ENCODE measurements around the gene FLNA. TPM values are rescaled to one million over a fixed set of nuclear protein-coding genes. Genes with fewer than 3 reads are reported as not detected.
A peak's percentile ranks its signal among the peaks of the same experiment; 100 is the strongest.
"Not testable (repeated sequence)": the region's sequence is repeated elsewhere in the genome, so short reads cannot be mapped to it uniquely, and the experiment has no call there.

The FLNA gene
- total RNA-seq, 2 donors from 2014 or later = 574 to 727 TPM

- H3K9me3 Mint-ChIP-seq = no peaks in the 10 kb centered on the region
- no peak for ATAC-seq
- peak overlapping the region in 1 of 2 donors; percentile 37 for H3K27ac Mint-ChIP-seq
- no peak overlapping the region for H3K4me3 Mint-ChIP-seq
- no peaks in the 10 kb centered on the region for H3K36me3 Mint-ChIP-seq
- no peak for DNase-seq (ENCODE audit: low spot score)
- H3K4me1 Mint-ChIP-seq (ENCODE audit: low read depth in 2 of 2) = peaks cover 18 to 27% of the 10 kb centered on the region in 2 donors
- peaks cover 0 to 7% of the 10 kb centered on the region in 2 donors for H3K27me3 Mint-ChIP-seq
Observed at GRCh38 chrX:154317391-154317995, 56.9 kb downstream of the FLNA start.

DNA sequence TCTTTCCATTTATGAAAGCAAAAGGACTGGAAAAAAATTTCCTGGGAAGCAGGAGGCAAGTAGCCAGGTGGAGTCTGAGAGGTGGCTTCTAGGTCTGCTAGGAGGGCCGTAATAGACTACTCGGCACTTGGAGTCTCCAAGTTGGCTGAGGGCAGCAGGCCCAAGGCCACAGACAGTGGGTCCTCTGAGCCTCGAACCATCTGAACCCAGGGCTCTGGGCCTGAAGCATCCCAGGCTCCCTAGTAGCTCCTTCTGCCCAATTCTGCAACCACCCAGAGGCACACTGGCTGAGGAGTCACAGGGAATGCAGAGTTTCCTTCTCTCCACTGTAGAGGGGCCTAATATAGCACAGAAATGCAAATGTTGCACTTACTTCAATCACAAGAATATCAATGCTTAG lies 59.0 kb downstream of the FLNA start:
- Mint-ChIP-seq H3K4me1 (ENCODE audit: low read depth in 2 of 2) (peaks cover 38 to 39% of the 10 kb centered on the region in 2 donors), H3K4me3 (no peak overlapping the region), H3K27me3 (peaks cover 0 to 6% of the 10 kb centered on the region in 2 donors)

GRCh38 chrX:154313147-154313546 lies 61.3 kb downstream of the FLNA start:
- Mint-ChIP-seq H3K4me1 (ENCODE audit: low read depth in 2 of 2) (peaks cover 36 to 41% of the 10 kb centered on the region in 2 donors), H3K36me3 (no peaks in the 10 kb centered on the region), H3K9me3 (no peaks in the 10 kb centered on the region), H3K27ac (peak overlapping the region; percentile 67 to 73), H3K4me3 (peak overlapping the region; percentile 46), H3K27me3 (no peaks in the 10 kb centered on the region)
- DNase-seq (ENCODE audit: low spot score) (no peak), ATAC-seq (peak; percentile 40 to 85)

More for the DNA sequence above, 59.0 kb downstream of the FLNA start:
- DNase-seq (ENCODE audit: low spot score) (no peak), ATAC-seq (no peak)
- Mint-ChIP-seq H3K27ac (no peak overlapping the region), H3K36me3 (no peaks in the 10 kb centered on the region), H3K9me3 (no peaks in the 10 kb centered on the region)

GRCh38 chrX:154312116-154312515 lies 62.3 kb downstream of the FLNA start:
- H3K27ac Mint-ChIP-seq = peak overlapping the region in 1 of 2 donors; percentile 73

GRCh38 chrX:154310616-154311536 lies 63.6 kb downstream of the FLNA start:
- DNase-seq (ENCODE audit: low spot score) (no peak), ATAC-seq (peak; percentile 43 to 64)
- Mint-ChIP-seq H3K36me3 (no peaks in the 10 kb centered on the region), H3K9me3 (no peaks in the 10 kb centered on the region), H3K4me1 (ENCODE audit: low read depth in 2 of 2) (peaks cover 40 to 44% of the 10 kb centered on the region in 2 donors), H3K27me3 (no peaks in the 10 kb centered on the region), H3K4me3 (peak overlapping the region; percentile 43), H3K27ac (peak overlapping the region in 1 of 2 donors; percentile 31)

More at GRCh38 chrX:154312116-154312515, 62.3 kb downstream of the FLNA start:
- Mint-ChIP-seq H3K36me3 (no peaks in the 10 kb centered on the region), H3K27me3 (no peaks in the 10 kb centered on the region), H3K4me3 (peak overlapping the region; percentile 40), H3K4me1 (ENCODE audit: low read depth in 2 of 2) (peaks cover 43 to 44% of the 10 kb centered on the region in 2 donors), H3K9me3 (no peaks in the 10 kb centered on the region)
- ATAC-seq (no peak), DNase-seq (ENCODE audit: low spot score) (no peak)

DNA sequence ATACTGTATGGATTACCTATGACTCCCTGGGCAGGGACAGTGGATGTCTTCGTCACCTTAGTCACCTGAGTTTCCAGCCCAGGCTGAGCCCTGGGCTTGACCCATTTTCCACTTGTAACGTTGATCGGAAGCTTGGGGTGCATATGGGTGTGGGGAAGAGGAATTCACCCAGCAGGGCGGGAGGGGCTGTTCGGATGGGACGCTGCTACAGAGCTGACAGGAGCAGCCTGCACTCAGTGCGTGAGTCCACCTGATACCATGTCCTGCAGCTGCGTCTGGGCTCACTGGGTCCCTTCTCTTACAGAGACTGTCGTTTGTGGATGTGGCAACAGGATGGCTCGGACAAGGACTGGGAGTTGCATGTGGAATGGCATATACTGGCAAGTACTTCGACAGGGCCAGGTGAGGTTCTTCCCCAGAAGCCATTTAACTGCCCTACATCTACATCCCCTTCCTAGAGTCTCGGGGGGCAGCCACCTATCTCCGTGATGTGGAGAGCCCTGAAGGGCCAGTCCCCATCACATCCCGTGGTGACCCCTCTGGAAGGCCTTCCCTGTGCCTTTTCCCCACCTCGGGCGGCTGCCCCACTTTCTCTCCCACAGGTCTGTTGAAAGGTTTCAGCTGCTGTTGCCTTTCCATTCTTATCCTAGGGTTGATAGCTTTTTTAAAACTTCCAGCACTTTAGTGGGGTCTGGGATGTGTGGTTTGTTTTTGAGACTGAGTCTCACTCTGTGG lies 65.2 kb downstream of the FLNA start:
- peaks cover 44 to 46% of the 10 kb centered on the region in 2 donors for H3K4me1 Mint-ChIP-seq (ENCODE audit: low read depth in 2 of 2)
- ATAC-seq (no peak), DNase-seq (ENCODE audit: low spot score) (no peak)
- peaks cover 0 to 4% of the 10 kb centered on the region in 2 donors for H3K27me3 Mint-ChIP-seq
- no peaks in the 10 kb centered on the region for H3K9me3 Mint-ChIP-seq
- H3K36me3 Mint-ChIP-seq = no peaks in the 10 kb centered on the region
- no peak overlapping the region for H3K4me3 Mint-ChIP-seq
- no peak overlapping the region for H3K27ac Mint-ChIP-seq

GRCh38 chrX:154308108-154308946 lies 66.1 kb downstream of the FLNA start:
- no peaks in the 10 kb centered on the region for H3K9me3 Mint-ChIP-seq
- peak; percentile 79 for DNase-seq (ENCODE audit: low spot score)
- peaks cover 0 to 4% of the 10 kb centered on the region in 2 donors for H3K27me3 Mint-ChIP-seq
- H3K4me1 Mint-ChIP-seq (ENCODE audit: low read depth in 2 of 2) = peaks cover 41 to 43% of the 10 kb centered on the region in 2 donors
- peak; percentile 67 to 78 for ATAC-seq
- no peaks in the 10 kb centered on the region for H3K36me3 Mint-ChIP-seq
- peak overlapping the region; percentile 33 to 71 for H3K27ac Mint-ChIP-seq
- peak overlapping the region; percentile 62 for H3K4me3 Mint-ChIP-seq

GRCh38 chrX:154307202-154307601 lies 67.2 kb downstream of the FLNA start:
- ATAC-seq = no peak
- H3K4me3 Mint-ChIP-seq = no peak overlapping the region
- peaks cover 30 to 33% of the 10 kb centered on the region in 2 donors for H3K4me1 Mint-ChIP-seq (ENCODE audit: low read depth in 2 of 2)
- H3K9me3 Mint-ChIP-seq = no peaks in the 10 kb centered on the region
- H3K36me3 Mint-ChIP-seq = no peaks in the 10 kb centered on the region
- H3K27me3 Mint-ChIP-seq = peaks cover 0 to 8% of the 10 kb centered on the region in 2 donors
- peak overlapping the region; percentile 33 to 71 for H3K27ac Mint-ChIP-seq
- DNase-seq (ENCODE audit: low spot score) = no peak

DNA sequence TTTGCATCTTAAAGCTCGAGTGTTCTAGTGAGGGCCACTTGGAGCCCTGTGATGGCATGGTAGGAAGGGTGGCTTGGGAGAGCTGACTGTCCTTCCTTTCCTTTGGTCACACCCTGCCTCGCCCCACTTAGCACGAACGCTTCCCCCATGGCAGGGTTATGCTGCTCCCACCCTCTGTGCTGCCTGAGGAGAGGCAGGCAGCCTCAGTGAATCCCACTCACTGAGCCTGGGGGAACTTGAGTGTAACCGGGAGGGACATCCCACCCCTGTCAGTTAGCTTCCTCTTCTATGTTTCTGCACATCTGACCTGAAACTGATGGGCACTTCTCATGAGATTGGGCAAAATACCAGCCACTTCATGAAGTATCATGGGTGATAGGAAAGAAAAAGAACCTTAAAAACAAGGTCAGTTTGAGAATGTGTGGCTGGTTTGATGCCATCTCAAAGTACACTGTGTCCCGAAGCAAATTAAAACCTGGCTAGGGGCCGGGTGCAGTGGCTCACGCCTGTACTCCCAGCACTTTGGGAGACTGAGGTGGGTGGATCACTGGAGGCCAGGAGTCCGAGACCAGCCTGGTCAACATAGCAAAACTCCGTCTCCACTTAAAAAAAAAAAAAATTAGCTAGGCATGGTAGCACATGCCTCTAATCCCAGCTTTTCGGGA lies 68.8 kb downstream of the FLNA start:
- peak overlapping the region in 1 of 2 donors; percentile 76 for H3K27ac Mint-ChIP-seq
- H3K9me3 Mint-ChIP-seq = no peaks in the 10 kb centered on the region
- no peak overlapping the region for H3K4me3 Mint-ChIP-seq
- no peak for DNase-seq (ENCODE audit: low spot score)
- H3K4me1 Mint-ChIP-seq (ENCODE audit: low read depth in 2 of 2) = peaks cover 15 to 23% of the 10 kb centered on the region in 2 donors
- H3K27me3 Mint-ChIP-seq = peaks cover 0 to 8% of the 10 kb centered on the region in 2 donors
- ATAC-seq = no peak
- H3K36me3 Mint-ChIP-seq = no peaks in the 10 kb centered on the region

- Mint-ChIP-seq H3K27ac (no peak overlapping the region), H3K27me3 (peaks cover 0 to 11% of the 10 kb centered on the region in 2 donors), H3K4me3 (no peak overlapping the region), H3K4me1 (ENCODE audit: low read depth in 2 of 2) (peaks cover 17 to 22% of the 10 kb centered on the region in 2 donors), H3K9me3 (no peaks in the 10 kb centered on the region), H3K36me3 (no peaks in the 10 kb centered on the region)
- DNase-seq (ENCODE audit: low spot score) (no peak), ATAC-seq (no peak)
Observed at GRCh38 chrX:154304846-154305245, 69.6 kb downstream of the FLNA start.

DNA sequence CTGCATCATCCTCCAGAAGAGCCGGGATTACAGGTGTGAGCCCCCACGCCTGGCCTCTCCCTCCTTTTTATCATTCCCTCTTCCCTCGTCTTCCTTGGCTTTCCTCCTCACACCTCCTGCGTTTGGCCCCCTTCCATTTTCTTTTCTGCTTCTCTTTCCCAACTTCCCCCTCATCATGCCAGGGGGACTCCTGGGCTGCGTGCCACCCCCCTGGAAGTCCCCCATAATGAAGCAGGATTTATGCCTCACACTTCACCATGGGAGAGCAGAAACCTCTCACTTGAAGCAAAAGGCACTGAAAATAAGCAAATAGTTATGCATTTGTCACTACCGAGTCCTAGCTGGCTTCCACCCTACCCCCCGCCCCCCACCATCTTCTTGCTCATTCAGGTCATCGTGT lies 71.0 kb downstream of the FLNA start:
- Mint-ChIP-seq H3K27ac (no peak overlapping the region), H3K9me3 (no peaks in the 10 kb centered on the region)

GRCh38 chrX:154302998-154303397 lies 71.4 kb downstream of the FLNA start:
- Mint-ChIP-seq H3K27me3 (peaks cover 0 to 11% of the 10 kb centered on the region in 2 donors), H3K4me1 (ENCODE audit: low read depth in 2 of 2) (peaks cover 10 to 15% of the 10 kb centered on the region in 2 donors)
- H3K36me3 Mint-ChIP-seq; ATAC-seq; H3K27ac Mint-ChIP-seq; DNase-seq (ENCODE audit: low spot score); H3K9me3 Mint-ChIP-seq; H3K4me3 Mint-ChIP-seq: not testable (repeated sequence)

More for the DNA sequence above, 71.0 kb downstream of the FLNA start:
- no peaks in the 10 kb centered on the region for H3K36me3 Mint-ChIP-seq
- no peak overlapping the region for H3K4me3 Mint-ChIP-seq
- DNase-seq (ENCODE audit: low spot score) = no peak
- H3K27me3 Mint-ChIP-seq = peaks cover 0 to 11% of the 10 kb centered on the region in 2 donors
- H3K4me1 Mint-ChIP-seq (ENCODE audit: low read depth in 2 of 2) = peaks cover 15 to 20% of the 10 kb centered on the region in 2 donors
- no peak for ATAC-seq
